ENCODE measurements around the gene SETBP1. TPM values are rescaled to one million over a fixed set of nuclear protein-coding genes. Genes with fewer than 3 reads are reported as not detected.

The SETBP1 gene
- total RNA-seq, 1 experiment from 2014 or later = 0.23 TPM

DNA sequence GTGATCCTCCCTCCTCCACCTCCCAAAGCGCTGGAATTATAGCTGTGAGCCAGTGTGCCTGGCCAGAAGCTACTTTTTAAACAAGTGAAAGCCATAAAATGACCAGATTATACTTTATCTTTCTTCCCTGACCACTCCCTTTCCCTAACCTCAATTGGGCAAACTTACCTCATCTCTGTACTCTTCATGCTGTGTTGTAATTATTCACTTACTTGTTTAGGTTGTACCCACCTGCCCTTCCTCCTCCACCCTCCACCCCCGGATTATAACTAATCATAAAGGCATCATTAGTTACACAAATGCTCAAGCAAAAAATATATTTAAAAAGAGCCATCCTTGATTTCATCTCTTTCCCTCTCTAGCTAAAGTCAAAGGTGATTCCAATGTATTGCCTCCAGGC is 279.9 kb downstream of the SETBP1 start:
- Histone ChIP-seq H3K27me3 (ENCODE audit: control insufficient read depth, insufficient read depth, low read length) (no peaks in the 10 kb centered on the region), H3K4me3 (ENCODE audit: low read depth in 2 of 2, low read length in 2 of 2) (no peak overlapping the region), H3K4me1 (ENCODE audit: control insufficient read depth, insufficient read depth, low read length) (no peaks in the 10 kb centered on the region), H3K9me3 (ENCODE audit: control insufficient read depth, insufficient read depth, low read depth, low read length) (no peaks in the 10 kb centered on the region), H3K27ac (ENCODE audit: low read length) (no peak overlapping the region), H3K36me3 (ENCODE audit: control insufficient read depth, insufficient read depth, low read length) (no peaks in the 10 kb centered on the region)
- no peak for ATAC-seq
- CTCF ChIA-PET = no interaction called here
- no TSS peak for BruUV-seq (replicated peaks)
- in situ Hi-C loops (cut with HindIII; ENCODE audit: low pct_unique_long_range_greater_than_20kb, low sequenced_read_pairs) = no loop called here
- TF ChIP-seq POLR2AphosphoS5 (IDR thresholded peaks at IDR 0.05; ENCODE audit: low read depth, low read length) = no peak
- POLR2A ChIA-PET = no interaction called here
- no peak for DNase-seq (ENCODE audit: low read depth, low spot score)
- intact Hi-C loops (cut with micrococcal nuclease; ENCODE audit: unreplicated experiment) = no loop called here

DNA sequence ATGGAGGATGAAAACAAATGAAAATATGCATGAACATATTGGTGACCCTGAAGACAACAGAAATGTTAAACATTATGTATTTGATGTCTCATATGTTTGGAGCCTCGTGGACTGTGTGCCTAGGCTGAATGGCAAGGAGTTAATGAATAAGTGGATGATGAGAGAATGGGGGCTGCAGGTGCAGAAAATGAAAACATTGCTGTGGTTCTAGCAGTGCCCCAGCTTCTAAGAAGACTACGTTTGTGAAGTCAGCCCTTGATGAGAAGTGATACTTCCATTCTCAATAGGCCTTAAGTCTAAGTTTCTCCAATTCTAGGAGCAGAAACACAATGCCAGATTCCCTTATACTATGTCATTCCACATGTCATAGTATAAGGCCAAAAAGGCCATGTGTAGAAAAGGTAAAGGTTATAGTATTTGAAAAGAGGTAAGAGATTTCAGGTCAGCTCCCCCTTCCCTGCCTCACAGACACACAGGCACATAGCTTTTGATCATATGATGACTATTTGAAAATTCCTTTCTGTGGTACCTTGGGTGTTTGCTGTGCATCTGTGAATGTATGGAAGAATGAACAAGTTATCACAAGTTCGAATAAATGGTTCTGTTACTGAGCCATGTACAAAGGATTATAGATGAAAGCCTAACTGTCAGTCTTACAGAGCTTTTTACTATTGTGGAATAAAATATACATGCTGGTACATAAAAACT is 280.8 kb downstream of the SETBP1 start:
- TF ChIP-seq POLR2AphosphoS5 (IDR thresholded peaks at IDR 0.05; ENCODE audit: low read depth, low read length) (no peak), SIN3A (IDR thresholded peaks at IDR 0.05; ENCODE audit: borderline replicate concordance, insufficient read depth, low read depth, low read length) (no peak)
- TF ChIP-seq, protein P1, sequence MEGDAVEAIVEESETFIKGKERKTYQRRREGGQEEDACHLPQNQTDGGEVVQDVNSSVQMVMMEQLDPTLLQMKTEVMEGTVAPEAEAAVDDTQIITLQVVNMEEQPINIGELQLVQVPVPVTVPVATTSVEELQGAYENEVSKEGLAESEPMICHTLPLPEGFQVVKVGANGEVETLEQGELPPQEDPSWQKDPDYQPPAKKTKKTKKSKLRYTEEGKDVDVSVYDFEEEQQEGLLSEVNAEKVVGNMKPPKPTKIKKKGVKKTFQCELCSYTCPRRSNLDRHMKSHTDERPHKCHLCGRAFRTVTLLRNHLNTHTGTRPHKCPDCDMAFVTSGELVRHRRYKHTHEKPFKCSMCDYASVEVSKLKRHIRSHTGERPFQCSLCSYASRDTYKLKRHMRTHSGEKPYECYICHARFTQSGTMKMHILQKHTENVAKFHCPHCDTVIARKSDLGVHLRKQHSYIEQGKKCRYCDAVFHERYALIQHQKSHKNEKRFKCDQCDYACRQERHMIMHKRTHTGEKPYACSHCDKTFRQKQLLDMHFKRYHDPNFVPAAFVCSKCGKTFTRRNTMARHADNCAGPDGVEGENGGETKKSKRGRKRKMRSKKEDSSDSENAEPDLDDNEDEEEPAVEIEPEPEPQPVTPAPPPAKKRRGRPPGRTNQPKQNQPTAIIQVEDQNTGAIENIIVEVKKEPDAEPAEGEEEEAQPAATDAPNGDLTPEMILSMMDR (IDR thresholded peaks at IDR 0.05) = no peak
- TF ChIP-seq, protein P2, sequence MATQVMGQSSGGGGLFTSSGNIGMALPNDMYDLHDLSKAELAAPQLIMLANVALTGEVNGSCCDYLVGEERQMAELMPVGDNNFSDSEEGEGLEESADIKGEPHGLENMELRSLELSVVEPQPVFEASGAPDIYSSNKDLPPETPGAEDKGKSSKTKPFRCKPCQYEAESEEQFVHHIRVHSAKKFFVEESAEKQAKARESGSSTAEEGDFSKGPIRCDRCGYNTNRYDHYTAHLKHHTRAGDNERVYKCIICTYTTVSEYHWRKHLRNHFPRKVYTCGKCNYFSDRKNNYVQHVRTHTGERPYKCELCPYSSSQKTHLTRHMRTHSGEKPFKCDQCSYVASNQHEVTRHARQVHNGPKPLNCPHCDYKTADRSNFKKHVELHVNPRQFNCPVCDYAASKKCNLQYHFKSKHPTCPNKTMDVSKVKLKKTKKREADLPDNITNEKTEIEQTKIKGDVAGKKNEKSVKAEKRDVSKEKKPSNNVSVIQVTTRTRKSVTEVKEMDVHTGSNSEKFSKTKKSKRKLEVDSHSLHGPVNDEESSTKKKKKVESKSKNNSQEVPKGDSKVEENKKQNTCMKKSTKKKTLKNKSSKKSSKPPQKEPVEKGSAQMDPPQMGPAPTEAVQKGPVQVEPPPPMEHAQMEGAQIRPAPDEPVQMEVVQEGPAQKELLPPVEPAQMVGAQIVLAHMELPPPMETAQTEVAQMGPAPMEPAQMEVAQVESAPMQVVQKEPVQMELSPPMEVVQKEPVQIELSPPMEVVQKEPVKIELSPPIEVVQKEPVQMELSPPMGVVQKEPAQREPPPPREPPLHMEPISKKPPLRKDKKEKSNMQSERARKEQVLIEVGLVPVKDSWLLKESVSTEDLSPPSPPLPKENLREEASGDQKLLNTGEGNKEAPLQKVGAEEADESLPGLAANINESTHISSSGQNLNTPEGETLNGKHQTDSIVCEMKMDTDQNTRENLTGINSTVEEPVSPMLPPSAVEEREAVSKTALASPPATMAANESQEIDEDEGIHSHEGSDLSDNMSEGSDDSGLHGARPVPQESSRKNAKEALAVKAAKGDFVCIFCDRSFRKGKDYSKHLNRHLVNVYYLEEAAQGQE (IDR thresholded peaks at IDR 0.05; ENCODE audit: insufficient read depth in 1 of 2, low read depth in 2 of 2, low read length in 1 of 2) = no peak
- no peak for DNase-seq (ENCODE audit: low read depth, low spot score)
- CTCF ChIA-PET = no interaction called here
- H3K4me3 ChIP-seq (ENCODE audit: low read depth in 2 of 2, low read length in 2 of 2) = no peak overlapping the region
- H3K27me3 ChIP-seq (ENCODE audit: control insufficient read depth, insufficient read depth, low read length) = no peaks in the 10 kb centered on the region
- POLR2A ChIA-PET = no interaction called here
- intact Hi-C loops (cut with micrococcal nuclease; ENCODE audit: unreplicated experiment) = no loop called here
- in situ Hi-C loops (cut with HindIII; ENCODE audit: low pct_unique_long_range_greater_than_20kb, low sequenced_read_pairs) = no loop called here
- no peak for ATAC-seq
- BruUV-seq (replicated peaks) = no TSS peak
- H3K9me3 ChIP-seq (ENCODE audit: control insufficient read depth, insufficient read depth, low read depth, low read length) = no peaks in the 10 kb centered on the region
- no peaks in the 10 kb centered on the region for H3K4me1 ChIP-seq (ENCODE audit: control insufficient read depth, insufficient read depth, low read length)
- H3K27ac ChIP-seq (ENCODE audit: low read length) = no peak overlapping the region
- H3K36me3 ChIP-seq (ENCODE audit: control insufficient read depth, insufficient read depth, low read length) = no peaks in the 10 kb centered on the region

DNA sequence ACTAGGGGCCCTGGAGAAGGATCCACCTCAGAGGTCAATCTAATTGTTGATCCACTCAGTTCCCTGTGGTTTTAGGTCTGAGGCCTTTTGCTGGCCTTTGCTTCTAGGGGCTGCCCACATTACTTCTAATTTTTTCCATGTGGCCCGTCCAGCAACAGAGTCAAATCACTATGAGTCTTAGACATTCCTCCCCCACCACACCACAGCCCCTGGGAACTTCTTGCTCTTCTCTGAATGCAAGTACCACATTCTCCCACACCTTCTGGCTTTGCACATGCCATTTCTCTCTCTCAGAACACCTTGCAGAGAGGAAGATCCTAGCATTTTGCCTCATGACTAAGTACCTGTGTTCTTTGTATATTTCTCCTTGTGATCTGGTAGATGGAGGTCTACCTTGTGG is 286.9 kb downstream of the SETBP1 start:
- in situ Hi-C loops (cut with HindIII; ENCODE audit: low pct_unique_long_range_greater_than_20kb, low sequenced_read_pairs) = no loop called here
- intact Hi-C loops (cut with micrococcal nuclease; ENCODE audit: unreplicated experiment) = no loop called here

More for the DNA sequence above, 286.9 kb downstream of the SETBP1 start:
- Histone ChIP-seq H3K4me1 (ENCODE audit: control insufficient read depth, insufficient read depth, low read length) (no peaks in the 10 kb centered on the region), H3K27me3 (ENCODE audit: control insufficient read depth, insufficient read depth, low read length) (no peaks in the 10 kb centered on the region), H3K36me3 (ENCODE audit: control insufficient read depth, insufficient read depth, low read length) (no peaks in the 10 kb centered on the region), H3K9me3 (ENCODE audit: control insufficient read depth, insufficient read depth, low read depth, low read length) (no peaks in the 10 kb centered on the region), H3K27ac (ENCODE audit: low read length) (no peak overlapping the region), H3K4me3 (ENCODE audit: low read depth in 2 of 2, low read length in 2 of 2) (no peak overlapping the region)
- DNase-seq (ENCODE audit: low read depth, low spot score) = no peak
- ChIA-PET CTCF (no interaction called here), POLR2A (no interaction called here)
- no peak for ATAC-seq
- BruUV-seq (replicated peaks) = no TSS peak
- TF ChIP-seq POLR2AphosphoS5 (IDR thresholded peaks at IDR 0.05; ENCODE audit: low read depth, low read length) (no peak), TCF7L2 (IDR thresholded peaks at IDR 0.05; ENCODE audit: low read depth, low read length) (no peak), SIN3A (IDR thresholded peaks at IDR 0.05; ENCODE audit: borderline replicate concordance, insufficient read depth, low read depth, low read length) (no peak)
- TF ChIP-seq, protein P1 (IDR thresholded peaks at IDR 0.05) = no peak
- TF ChIP-seq, protein P2 (IDR thresholded peaks at IDR 0.05; ENCODE audit: insufficient read depth in 1 of 2, low read depth in 2 of 2, low read length in 1 of 2) = no peak
